ENCODE measurements around the gene MPV17.

MPV17 gene

DNA sequence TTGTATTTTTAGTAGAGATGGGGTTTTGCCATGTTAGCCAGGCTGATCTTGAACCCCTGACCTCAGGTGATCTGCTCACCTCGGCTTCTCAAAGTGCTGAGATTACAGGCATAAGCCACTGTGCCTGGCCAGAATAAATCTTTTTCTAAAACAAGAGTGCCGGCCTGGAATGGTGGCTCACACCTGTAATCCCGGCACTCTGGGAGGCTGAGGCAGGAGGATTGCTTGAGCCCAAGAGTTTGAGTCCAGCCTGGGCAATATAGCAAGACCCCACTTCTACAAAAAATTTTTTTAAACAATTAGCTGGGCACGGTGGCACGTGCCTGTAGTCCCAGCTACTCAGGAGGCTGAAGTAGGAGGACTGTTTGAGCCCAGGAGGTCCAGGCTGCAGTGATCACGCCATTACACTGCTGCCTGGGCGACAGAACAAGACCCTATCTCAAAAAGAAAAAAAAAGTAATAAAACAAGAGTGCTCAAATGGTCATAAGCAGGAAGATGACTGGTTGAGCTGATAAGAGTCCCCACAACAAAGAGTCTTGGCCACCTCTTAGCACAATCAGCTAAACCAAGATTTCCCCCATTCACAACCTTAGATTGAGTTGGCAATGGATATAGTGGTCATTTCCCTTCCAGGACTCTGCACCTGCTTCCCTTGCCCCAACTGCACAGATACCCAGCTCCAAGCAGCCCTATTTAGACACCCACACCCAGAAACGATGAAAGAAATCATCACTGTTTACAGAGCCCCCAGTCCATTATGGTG is 8.8 kb downstream of the MPV17 start:
- no peak for TF ChIP-seq CTCF (IDR thresholded peaks at IDR 0.05; ENCODE audit: control insufficient read depth, insufficient read depth, low read depth, low read length, missing control alignments)
- no peak for DNase-seq (ENCODE audit: low read depth)

DNA sequence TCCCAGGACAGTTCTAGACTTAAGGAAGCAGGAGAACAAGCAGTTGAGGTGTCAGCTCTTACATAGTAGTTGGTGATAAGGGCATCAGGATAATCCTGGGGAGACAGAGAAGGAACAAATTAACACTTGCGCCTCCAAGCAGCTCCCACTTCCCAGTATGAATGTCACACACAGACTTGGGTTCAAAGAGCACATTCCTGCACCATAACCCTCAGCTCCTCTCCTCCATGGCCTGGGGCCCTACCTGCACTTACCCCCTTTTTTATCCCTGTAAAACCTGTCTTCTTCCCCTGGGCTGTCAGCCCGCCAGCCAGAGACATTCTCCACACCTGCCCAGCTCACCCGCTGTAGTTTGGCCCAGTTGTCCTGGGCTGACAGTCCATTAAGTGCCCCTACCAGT is 10.7 kb downstream of the MPV17 start:
- no peak overlapping the region for H3K4me3 ChIP-seq (ENCODE audit: control insufficient read depth, low read depth, low read length)
- no peak for TF ChIP-seq CTCF (IDR thresholded peaks at IDR 0.05; ENCODE audit: control insufficient read depth, insufficient read depth, low read depth, low read length, missing control alignments)
- no peak for DNase-seq (ENCODE audit: low read depth)

More for the DNA sequence above, 8.8 kb downstream of the MPV17 start:
- no peak overlapping the region for H3K4me3 ChIP-seq (ENCODE audit: control insufficient read depth, low read depth, low read length)

DNA sequence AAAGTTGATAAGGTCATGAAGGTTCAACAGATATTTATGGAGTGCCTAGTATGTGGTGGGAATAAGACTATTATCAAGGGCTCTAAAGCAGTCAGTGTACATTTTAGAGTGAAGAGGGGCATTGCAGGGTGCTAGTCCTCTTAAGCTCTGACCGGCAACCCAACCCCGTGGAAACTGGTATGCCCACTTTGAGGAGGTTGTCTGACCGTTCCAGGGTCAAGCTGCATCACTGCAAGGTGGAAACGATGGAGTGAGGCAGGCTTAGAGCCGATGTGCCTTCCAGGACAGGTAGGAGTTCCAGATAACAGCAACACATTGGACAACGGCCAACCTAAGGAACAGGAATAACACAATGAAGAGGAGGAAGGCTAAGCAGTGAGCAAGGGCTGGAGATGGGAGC is 13.2 kb downstream of the MPV17 start:
- no peak for TF ChIP-seq CTCF (IDR thresholded peaks at IDR 0.05; ENCODE audit: control insufficient read depth, insufficient read depth, low read depth, low read length, missing control alignments)
- no peak for DNase-seq (ENCODE audit: low read depth)
- no peak overlapping the region for H3K4me3 ChIP-seq (ENCODE audit: control insufficient read depth, low read depth, low read length)

- no peak for TF ChIP-seq CTCF (IDR thresholded peaks at IDR 0.05; ENCODE audit: control insufficient read depth, insufficient read depth, low read depth, low read length, missing control alignments)
- H3K4me3 ChIP-seq (ENCODE audit: control insufficient read depth, low read depth, low read length): no peak within 1 kb of the TSS
- no peak for DNase-seq (ENCODE audit: low read depth)
Measured at GRCh38 chr2:27308359-27308881, 14.5 kb downstream of the MPV17 start, which contains the start of gene UCN. UCN (minus strand) TSS chr2:27308445; CDS start chr2:27307895, 550 bp downstream.

GRCh38 chr2:27307545-27308358 is 15.1 kb downstream of the MPV17 start:
- no peak for TF ChIP-seq CTCF (IDR thresholded peaks at IDR 0.05; ENCODE audit: control insufficient read depth, insufficient read depth, low read depth, low read length, missing control alignments)
- no peak for DNase-seq (ENCODE audit: low read depth)
- no peak overlapping the region for H3K4me3 ChIP-seq (ENCODE audit: control insufficient read depth, low read depth, low read length)

- no peak for DNase-seq (ENCODE audit: low read depth)
- no peak for TF ChIP-seq CTCF (IDR thresholded peaks at IDR 0.05; ENCODE audit: control insufficient read depth, insufficient read depth, low read depth, low read length, missing control alignments)
- H3K4me3 ChIP-seq (ENCODE audit: control insufficient read depth, low read depth, low read length): no peak overlapping the region
Measured at GRCh38 chr2:27307287-27307544, 15.7 kb downstream of the MPV17 start.

Data from AG09309 (cell line).